ENCODE results near the gene TSHR. TPM values are rescaled to one million over a fixed set of nuclear protein-coding genes. Genes with fewer than 3 reads are reported as not detected.

Gene TSHR
- total RNA-seq, 1 donor from 2014 or later, result under 0.01 TPM

- DNase-seq, result no peak
Measured at GRCh38 chr14:81138429-81138828, 183.0 kb downstream of the TSHR start.

GRCh38 chr14:81141426-81141825 lies 186.0 kb downstream of the TSHR start:
- no peak for DNase-seq

GRCh38 chr14:81143793-81144192 lies 188.4 kb downstream of the TSHR start:
- DNase-seq, result no peak

- no peak for DNase-seq
Measured at GRCh38 chr14:81144824-81145603, 189.6 kb downstream of the TSHR start.

- DNase-seq, result no peak
Measured at GRCh38 chr14:81147140-81147897, 191.9 kb downstream of the TSHR start.

- DNase-seq, result no peak
Measured at GRCh38 chr14:81148635-81149034, 193.2 kb downstream of the TSHR start.

- DNase-seq, result no peak
Measured at GRCh38 chr14:81153187-81153586, 197.8 kb downstream of the TSHR start.

GRCh38 chr14:81157431-81157830 lies 202.0 kb downstream of the TSHR start:
- DNase-seq, result no peak

GRCh38 chr14:81161088-81161487 lies 205.7 kb downstream of the TSHR start:
- no peak for DNase-seq

- DNase-seq, result no peak
Measured at GRCh38 chr14:81161749-81162148, 206.3 kb downstream of the TSHR start.

- DNase-seq, result no peak
Measured at GRCh38 chr14:81162941-81163340, 207.5 kb downstream of the TSHR start.

GRCh38 chr14:81164167-81164774 lies 208.8 kb downstream of the TSHR start:
- DNase-seq, result no peak

GRCh38 chr14:81165188-81165587 lies 209.8 kb downstream of the TSHR start:
- DNase-seq, result no peak

GRCh38 chr14:81166121-81166520 lies 210.7 kb downstream of the TSHR start:
- DNase-seq, result no peak

- no peak for DNase-seq
Measured at GRCh38 chr14:81169267-81169666, 213.8 kb downstream of the TSHR start.

- DNase-seq, result peak; percentile 43
Measured at GRCh38 chr14:81169711-81170103, 214.3 kb downstream of the TSHR start.

GRCh38 chr14:81170104-81170828 lies 214.8 kb downstream of the TSHR start:
- peak; percentile 93 for DNase-seq

- DNase-seq, result no peak
Measured at GRCh38 chr14:81170829-81171195, 215.4 kb downstream of the TSHR start.

- no peak for DNase-seq
Measured at GRCh38 chr14:81172353-81172752, 216.9 kb downstream of the TSHR start.

- DNase-seq, result no peak
Measured at GRCh38 chr14:81172881-81173280, 217.5 kb downstream of the TSHR start.

- DNase-seq, result no peak
Measured at GRCh38 chr14:81176241-81176640, 220.8 kb downstream of the TSHR start.

GRCh38 chr14:81177225-81177624 lies 221.8 kb downstream of the TSHR start:
- no peak for DNase-seq

- DNase-seq, result no peak
Measured at GRCh38 chr14:81178063-81178462, 222.6 kb downstream of the TSHR start.
